IMR-90 (cell line): ENCODE results near the gene CAMTA1.

ENCODE experiments used
- CEBPB ChIP-seq: IDR thresholded peaks from 2 replicates; pipeline ENCODE4 v1.6.1; 2012; ENCODE audit warnings: low read depth, low read length, improper control_type of control experiment
- CTCF ChIP-seq: conservative IDR thresholded peaks from 2 replicates; pipeline ENCODE4 v1.5.1; 2012; ENCODE audit warnings: mild to moderate bottlenecking, low read depth, low read length, improper control_type of control experiment
- USF2 ChIP-seq: fragments of 150-350 bp; IDR thresholded peaks from 2 replicates; pipeline ENCODE4 v1.6.1; 2017; ENCODE audit warnings: mild to moderate bottlenecking, antibody characterized with exemption, low read length, low read depth

- TF ChIP-seq USF2: no peak
- TF ChIP-seq CTCF: no peak
- TF ChIP-seq CEBPB: no peak
Measured at GRCh38 chr1:7378346-7379130, 593.3 kb downstream of the CAMTA1 start.
